HepG2 (cell line): ENCODE data around the gene LRIG1. TPM values are rescaled to one million over a fixed set of nuclear protein-coding genes. Genes with fewer than 3 reads are reported as not detected.

Experiments used
- ATAC-seq: fragments of 200-7000 bp; cut with Tn5 transposase; 3 replicates; pipeline ENCODE4 v1.9.1; 2020; ENCODE audit warnings: mild to moderate bottlenecking, moderate library complexity
- BruUV-seq: library from RNA; stranded (reverse); fragments of 400-500 nt; replicated peaks from 2 replicates; lab custom pipeline; 2021; lab: Mats Ljungman, UMichigan
- CTCF ChIA-PET: fragments of 300-600 bp; formaldehyde crosslinking; extraction: SDS; loops from one replicate; lab custom pipeline; 2021; ENCODE audit warnings: low total read pairs, inconsistent platforms, low intra/inter-chr PET ratio; lab: Yijun Ruan, JAX
- POLR2A ChIA-PET: fragments of 350-600 bp; sonication (Branson Sonifier 250); formaldehyde crosslinking; loops from one replicate; lab custom pipeline; 2020; ENCODE audit warnings: antibody characterized with exemption, inconsistent platforms; lab: Yijun Ruan, JAX
- DNase-seq: peaks from one replicate; pipeline ENCODE4 v3.0.0-alpha.2; 2015; ENCODE audit warnings: low spot score
- FAIRE-seq: peaks from 3 replicates; lab custom pipeline; 2011; peaks lifted over from hg19 to GRCh38; lab: Jason Lieb, UNC
- H2AFZ ChIP-seq: one replicate; pipeline ENCODE4 v1.6.1; 2011; ENCODE audit warnings: low read length, inconsistent platforms
- H3K27ac ChIP-seq: fragments of 300-600 bp; 3 replicates; pipeline ENCODE4 v1.8.0; 2011; ENCODE audit warnings: mixed run types, mild to moderate bottlenecking, mixed read lengths, low read length, inconsistent platforms; ENCODE audit not compliant: insufficient read depth; ENCODE audit errors: extremely low read length
- H3K27me3 ChIP-seq, 2 experiments: fragments of 200-600 bp in 1 of 2; 2 replicates in 1 of 2; 3 replicates in 1 of 2; pipeline versions ENCODE4 v1.6.0 to v1.8.0; 2011; ENCODE audit warnings: low read length in 2 of 2, mild to moderate bottlenecking in 2 of 2, moderate library complexity in 2 of 2, inconsistent platforms in 1 of 2; ENCODE audit not compliant: insufficient read depth in 2 of 2, control insufficient read depth in 1 of 2
- H3K36me3 ChIP-seq, 2 experiments: fragments of 200-600 bp in 1 of 2; replicated peaks in 1 of 2; 2 replicates in 1 of 2; 3 replicates in 1 of 2; pipeline versions ENCODE4 v1.5.1 to v1.8.0; 2011; ENCODE audit warnings: low read length in 2 of 2, inconsistent platforms in 1 of 2; ENCODE audit not compliant: insufficient read depth in 2 of 2, control insufficient read depth in 1 of 2
- H3K4me1 ChIP-seq: 2 replicates; pipeline ENCODE4 v1.5.1; 2012; ENCODE audit warnings: low read length, inconsistent platforms; ENCODE audit not compliant: insufficient read depth
- H3K4me2 ChIP-seq: 2 replicates; pipeline ENCODE4 v1.6.0; 2011; ENCODE audit warnings: low read depth, low read length, inconsistent platforms
- H3K4me3 ChIP-seq, 3 experiments: fragments of 200-600 bp in 1 of 3; sonication (generic), shearing (Covaris generic) in 1 of 3; replicated peaks in 1 of 3; 2 replicates each; pipeline ENCODE4 v1.5.1; 2011 to 2016; ENCODE audit warnings: low read length in 3 of 3, inconsistent platforms in 2 of 3, low read depth in 2 of 3, mild to moderate bottlenecking in 2 of 3, control low read depth in 1 of 3, mixed read lengths in 1 of 3; ENCODE audit not compliant: insufficient read depth in 1 of 3
- H3K79me2 ChIP-seq: one replicate; pipeline ENCODE4 v1.6.1; 2011; ENCODE audit warnings: low read length, inconsistent platforms; ENCODE audit not compliant: insufficient read depth
- H3K9ac ChIP-seq: 2 replicates; pipeline ENCODE4 v1.6.0; 2011; ENCODE audit warnings: mild to moderate bottlenecking, low read depth, low read length, inconsistent platforms; ENCODE audit not compliant: insufficient read depth
- H3K9me3 ChIP-seq: 2 replicates; pipeline ENCODE4 v1.5.1; 2012; ENCODE audit warnings: mild to moderate bottlenecking, low read length
- H4K20me1 ChIP-seq: 2 replicates; pipeline ENCODE4 v1.6.0; 2011; ENCODE audit warnings: inconsistent platforms, mild to moderate bottlenecking, low read length, moderate library complexity; ENCODE audit not compliant: insufficient read depth
- ATM ChIP-seq: fragments of 450-650 bp; IDR thresholded peaks from 2 replicates; pipeline ENCODE4 v1.7.1; 2017; ENCODE audit warnings: mild to moderate bottlenecking, borderline replicate concordance
- HDAC2 ChIP-seq: sonication (generic); formaldehyde crosslinking; IDR thresholded peaks from 2 replicates; pipeline ENCODE4 v1.4.0; 2020; ENCODE audit warnings: missing genetic modification reagents
- MIER2 ChIP-seq: IDR thresholded peaks from 2 replicates; pipeline ENCODE4 v1.6.1; 2016; ENCODE audit warnings: missing biosample characterization, missing genetic modification reagents
- NFYB ChIP-seq: sonication (generic); formaldehyde crosslinking; IDR thresholded peaks from 2 replicates; pipeline ENCODE4 v1.4.0; 2020; ENCODE audit warnings: missing genetic modification reagents
- ZBTB46 ChIP-seq: sonication (generic); formaldehyde crosslinking; IDR thresholded peaks from 2 replicates; pipeline ENCODE4 v1.4.0; 2020; ENCODE audit warnings: mild to moderate bottlenecking, missing genetic modification reagents, borderline replicate concordance
- ZBTB49 ChIP-seq: sonication (generic); formaldehyde crosslinking; IDR thresholded peaks from 2 replicates; pipeline ENCODE4 v1.4.0; 2020; ENCODE audit warnings: missing genetic modification reagents, borderline replicate concordance
- ZNF264 ChIP-seq: sonication (generic); formaldehyde crosslinking; IDR thresholded peaks from 2 replicates; pipeline ENCODE4 v1.4.0; 2020; ENCODE audit warnings: missing genetic modification reagents
- ZNF430 ChIP-seq: sonication (generic); formaldehyde crosslinking; IDR thresholded peaks from 2 replicates; pipeline ENCODE4 v1.9.0; 2021; ENCODE audit warnings: mild to moderate bottlenecking, missing genetic modification reagents
- ZNF574 ChIP-seq: sonication (generic); formaldehyde crosslinking; IDR thresholded peaks from 2 replicates; pipeline ENCODE4 v1.4.0; 2020; ENCODE audit warnings: missing genetic modification reagents
- WGBS: methylation state at CpG from one replicate; pipeline ENCODE4 v1.1.6; 2017; ENCODE audit warnings: low lambda C conversion rate; 5-methylcytosine and 5-hydroxymethylcytosine counted together
- in situ Hi-C: cut with HindIII; loops from 2 replicates; pipeline ENCODE4 v1.10.0; 2017; ENCODE audit warnings: low pct_unique_long_range_greater_than_20kb; ENCODE audit not compliant: extremely low pct_ligation_motif_present
- intact Hi-C: fragments of 100-400 bp; cut with micrococcal nuclease; formaldehyde crosslinking; loops from one replicate; pipeline ENCODE4 v1.10.0; 2022; ENCODE audit not compliant: unreplicated experiment
- polyA plus RNA-seq, 8 experiments: library from polyadenylated mRNA; depleted of rRNA in 3 of 8; stranded (reverse) in 7 of 8; unstranded in 1 of 8; fragments of >200 nt; fragmentation: Illumina TruSeq in 4 of 8; extraction: Trizol in 4 of 8; gene quantifications; 2 replicates each; pipeline versions ENCODE4 v1.2.1 to v1.2.3, GENCODE V29; 2011 to 2016; ENCODE audit warnings: low read depth in 4 of 8, missing spikeins in 1 of 8, mixed read lengths in 1 of 8; ENCODE audit not compliant: insufficient read depth in 1 of 8
- total RNA-seq, 5 experiments: library from RNA; depleted of rRNA; stranded (reverse); fragments of >200 nt; fragmentation: Illumina TruSeq; extraction: Trizol; gene quantifications; 2 replicates each; pipeline ENCODE4 v1.2.3, GENCODE V29; 2016; ENCODE audit warnings: low read depth in 1 of 5

Gene LRIG1
- total and polyA plus RNA-seq, 2 of the 13 experiments (the other 11 are each of a cell fraction or from before 2014, with no cell fraction given), result 17.8 to 24.8 TPM

GRCh38 chr3:66517241-66517640, 16.4 kb upstream of the LRIG1 start (continued):
- no peak for TF ChIP-seq ZBTB46 (CRISPR knock-in tag)

GRCh38 chr3:66508461-66508860, 7.6 kb upstream of the LRIG1 start:
- TF ChIP-seq ZNF574 (CRISPR knock-in tag) (no peak), NFYB (CRISPR knock-in tag) (no peak), ZNF264 (CRISPR knock-in tag) (no peak), ZBTB49 (CRISPR knock-in tag) (no peak), ZNF430 (CRISPR knock-in tag) (no peak), HDAC2 (CRISPR knock-in tag) (no peak), MIER2 (CRISPR knock-in tag) (no peak), ATM (no peak)
- H3K27me3 ChIP-seq, result no peaks in the 10 kb centered on the region
- no peak overlapping the region for H3K4me3 ChIP-seq
- ATAC-seq (no peak), FAIRE-seq (no peak), DNase-seq (no peak)
- no peaks in the 10 kb centered on the region for H4K20me1 ChIP-seq
- H3K27ac ChIP-seq, result no peak overlapping the region
- H3K9me3 ChIP-seq, result no peaks in the 10 kb centered on the region
- no peak overlapping the region for H3K4me2 ChIP-seq
- intact Hi-C loops (loop anchor here (10.0 kb wide), 1 partner anchor 234 kb away; no protein-coding TSS in a partner anchor), in situ Hi-C loops (no loop called here)
- ChIA-PET CTCF (no interaction called here), POLR2A (no interaction called here)
- no peak overlapping the region for H2AFZ ChIP-seq
- H3K4me1 ChIP-seq, result peaks cover 26% of the 10 kb centered on the region
- WGBS, result 59% methylated on average over 7 of the region's 7 CpGs
- H3K36me3 ChIP-seq, result no peaks in the 10 kb centered on the region
- no TSS peak for BruUV-seq
- H3K9ac ChIP-seq, result no peak overlapping the region
- no peaks in the 10 kb centered on the region for H3K79me2 ChIP-seq
